OCI-LY7 (cell line): ENCODE results near the gene MARCHF2. TPM values are rescaled to one million over a fixed set of nuclear protein-coding genes. Genes with fewer than 3 reads are reported as not detected.

Experiments
- BruUV-seq: library from RNA; stranded (reverse); fragments of 400-500 nt; replicated peaks from 2 replicates; lab custom pipeline; 2021; lab: Mats Ljungman, UMichigan
- CTCF ChIA-PET: fragments of 300-600 bp; sonication (Branson Sonifier 250); formaldehyde crosslinking; loops from one replicate; lab custom pipeline; 2022; ENCODE audit warnings: antibody characterized with exemption; ENCODE audit not compliant: unreplicated experiment; lab: Charles Lee
- POLR2A ChIA-PET: fragments of 300-600 bp; sonication (Branson Sonifier 250); formaldehyde crosslinking; loops from one replicate; lab custom pipeline; 2022; ENCODE audit warnings: antibody characterized with exemption; lab: Charles Lee
- DNase-seq: peaks from one replicate; pipeline ENCODE4 v3.0.0-alpha.2; 2015; ENCODE audit warnings: low spot score
- H2AFZ ChIP-seq: fragments of 200-600 bp; sonication (generic), shearing (Covaris generic); 2 replicates; pipeline ENCODE4 v1.6.1; 2014; ENCODE audit warnings: mild to moderate bottlenecking, antibody characterized with exemption, low read length, moderate library complexity
- H3K27ac ChIP-seq: fragments of 200-600 bp; sonication (generic); 2 replicates; pipeline ENCODE4 v1.5.1; 2014; ENCODE audit warnings: mixed run types, low read depth, mild to moderate bottlenecking, moderate library complexity, low read length, inconsistent platforms; ENCODE audit not compliant: poor library complexity, severe bottlenecking
- H3K36me3 ChIP-seq: fragments of 200-600 bp; sonication (generic); 2 replicates; pipeline ENCODE4 v1.6.1; 2014; ENCODE audit warnings: mild to moderate bottlenecking, antibody characterized with exemption, low read length, moderate library complexity, mixed read lengths; ENCODE audit not compliant: insufficient read depth
- H3K4me1 ChIP-seq: fragments of 200-600 bp; sonication (generic); 2 replicates; pipeline ENCODE4 v1.5.1; 2014; ENCODE audit warnings: mild to moderate bottlenecking, low read length; ENCODE audit not compliant: insufficient read depth, poor library complexity, severe bottlenecking
- H3K4me2 ChIP-seq: fragments of 200-600 bp; sonication (generic); 2 replicates; pipeline ENCODE4 v1.6.1; 2014; ENCODE audit warnings: mild to moderate bottlenecking, low read length
- H3K4me3 ChIP-seq: fragments of 200-600 bp; sonication (generic); 2 replicates; pipeline ENCODE4 v1.5.1; 2014; ENCODE audit warnings: mild to moderate bottlenecking, low read depth, low read length; ENCODE audit not compliant: poor library complexity, severe bottlenecking
- H3K79me2 ChIP-seq: fragments of 200-600 bp; sonication (generic); 2 replicates; pipeline ENCODE4 v1.6.1; 2016; ENCODE audit warnings: low read depth, mild to moderate bottlenecking, low read length, moderate library complexity, mixed read lengths; ENCODE audit not compliant: insufficient read depth
- H3K9me2 ChIP-seq: fragments of 200-600 bp; sonication (generic); 2 replicates; pipeline ENCODE4 v1.6.1; 2016; ENCODE audit warnings: mild to moderate bottlenecking, low read length, mixed read lengths; ENCODE audit not compliant: insufficient read depth
- H3K9me3 ChIP-seq: fragments of 200-600 bp; sonication (generic); 2 replicates; pipeline ENCODE4 v1.6.1; 2014; ENCODE audit warnings: mild to moderate bottlenecking, mixed run types, low read length, mixed read lengths
- H4K20me1 ChIP-seq: fragments of 200-600 bp; sonication (generic); 2 replicates; pipeline ENCODE4 v1.6.1; 2014; ENCODE audit warnings: mild to moderate bottlenecking, antibody characterized with exemption, low read length, moderate library complexity, mixed read lengths; ENCODE audit not compliant: insufficient read depth
- CTCF ChIP-seq: fragments of 200-600 bp; sonication (generic); conservative IDR thresholded peaks from 2 replicates; pipeline ENCODE4 v1.5.1; 2014; ENCODE audit warnings: mild to moderate bottlenecking, antibody characterized with exemption, low read length, moderate library complexity, mixed read lengths
- EZH2phosphoT487 ChIP-seq: fragments of 200-600 bp; sonication (generic); IDR thresholded peaks from 2 replicates; pipeline ENCODE4 v1.6.1; 2018; ENCODE audit warnings: low read depth, borderline replicate concordance, mild to moderate bottlenecking, mixed run types, antibody characterized with exemption, low read length, moderate library complexity, mixed read lengths
- intact Hi-C: fragments of 100-400 bp; cut with micrococcal nuclease; formaldehyde crosslinking; loops from one replicate; pipeline ENCODE4 v1.10.0; 2022; ENCODE audit not compliant: unreplicated experiment
- total RNA-seq, 2 experiments: library from RNA; depleted of rRNA in 1 of 2; stranded (reverse); fragments of >200 nt in 1 of 2; shearing (Covaris generic) in 1 of 2; gene quantifications; 2 replicates each; pipeline ENCODE4 v1.2.3, GENCODE V29; 2014 to 2022

The MARCHF2 gene
- total RNA-seq, 2 experiments from 2014 or later = 12.4 to 14.1 TPM

DNA sequence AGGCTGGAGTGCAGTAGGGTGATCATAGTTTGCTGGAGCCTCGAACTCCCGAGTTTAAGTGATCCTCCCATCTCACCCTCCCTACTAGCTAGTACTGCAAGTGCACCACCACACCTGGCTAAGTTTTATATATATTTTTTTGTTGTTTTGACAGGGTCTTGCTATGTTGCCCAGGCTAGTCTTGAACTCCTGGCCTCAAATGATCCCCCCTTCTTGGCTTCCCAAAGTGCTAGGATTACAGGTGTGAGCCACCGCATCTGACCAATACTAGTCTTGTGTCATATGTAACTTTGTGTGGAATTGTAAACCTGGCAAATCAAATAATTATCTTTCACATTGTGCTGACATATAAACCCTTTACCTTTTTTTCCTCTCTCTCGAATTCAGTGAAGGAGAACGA lies 41.9 kb downstream of the MARCHF2 start:
- no TSS peak for BruUV-seq
- peaks cover 52% of the 10 kb centered on the region for H3K4me1 ChIP-seq

DNA sequence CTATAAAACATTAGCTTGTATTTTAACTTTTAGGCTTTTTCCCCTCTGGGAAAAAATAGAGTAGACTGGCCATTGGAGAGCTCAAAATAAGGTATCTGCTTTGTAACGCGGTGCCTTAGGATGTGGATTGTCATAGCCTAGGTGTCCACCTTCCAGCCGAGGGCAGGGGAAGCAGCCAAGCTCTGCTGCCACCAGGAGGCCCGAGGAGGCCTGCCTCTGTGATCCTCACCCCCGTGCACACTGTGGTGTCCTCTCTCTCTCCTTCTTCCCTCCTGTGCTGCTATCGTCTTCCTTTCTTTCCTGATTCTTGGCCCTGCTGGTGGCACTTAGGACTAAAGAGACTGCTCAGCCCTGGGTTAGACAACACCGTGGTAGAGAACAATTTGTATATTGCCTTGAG lies 43.0 kb downstream of the MARCHF2 start:
- Histone ChIP-seq H3K9me2 (no peaks in the 10 kb centered on the region), H2AFZ (no peak overlapping the region), H3K4me1 (peaks cover 55% of the 10 kb centered on the region), H3K36me3 (peaks cover 100% of the 10 kb centered on the region), H3K4me3 (no peak overlapping the region), H4K20me1 (peaks cover 86% of the 10 kb centered on the region), H3K9me3 (no peaks in the 10 kb centered on the region), H3K27ac (no peak overlapping the region), H3K79me2 (peaks cover 100% of the 10 kb centered on the region), H3K4me2 (no peak overlapping the region)
- BruUV-seq = no TSS peak
- no peak for DNase-seq
- ChIA-PET CTCF (no interaction called here), POLR2A (interaction anchor here (0.5 to 0.7 kb wide), 3 partner anchors 536 to 1121 kb away, joined by 3 to 4 read pairs (median 4); no protein-coding TSS in a partner anchor)
- TF ChIP-seq CTCF = peak; percentile 15; the same call in 1 of the 2 replicates
- TF ChIP-seq EZH2phosphoT487 = no peak
- intact Hi-C loops = no loop called here

More for the DNA sequence above, 41.9 kb downstream of the MARCHF2 start:
- Histone ChIP-seq H3K36me3 (peaks cover 95% of the 10 kb centered on the region), H3K4me3 (no peak overlapping the region), H3K9me3 (no peaks in the 10 kb centered on the region), H3K4me2 (no peak overlapping the region), H2AFZ (no peak overlapping the region), H4K20me1 (peaks cover 80% of the 10 kb centered on the region), H3K27ac (no peak overlapping the region), H3K79me2 (peaks cover 100% of the 10 kb centered on the region), H3K9me2 (no peaks in the 10 kb centered on the region)
- TF ChIP-seq EZH2phosphoT487 (no peak), CTCF (no peak)
- ChIA-PET CTCF (no interaction called here), POLR2A (interaction anchor here (0.6 kb wide), 2 partner anchors 42 to 244 kb away, joined by 3 to 4 read pairs; no protein-coding TSS in a partner anchor)
- no peak for DNase-seq
- intact Hi-C loops = no loop called here

- Histone ChIP-seq H3K79me2 (peaks cover 100% of the 10 kb centered on the region), H3K9me3 (no peaks in the 10 kb centered on the region), H4K20me1 (peaks cover 82% of the 10 kb centered on the region), H3K9me2 (no peaks in the 10 kb centered on the region), H3K4me1 (peaks cover 44% of the 10 kb centered on the region), H3K36me3 (peaks cover 100% of the 10 kb centered on the region), H2AFZ (no peak overlapping the region), H3K4me3 (no peak overlapping the region), H3K4me2 (no peak overlapping the region), H3K27ac (no peak overlapping the region)
- POLR2A ChIA-PET = no interaction called here
- no TSS peak for BruUV-seq
- CTCF ChIA-PET = no interaction called here
- no peak for DNase-seq
- no peak for TF ChIP-seq EZH2phosphoT487
- no peak for TF ChIP-seq CTCF
- intact Hi-C loops = no loop called here
Measured at GRCh38 chr19:8457209-8457608, 44.1 kb downstream of the MARCHF2 start.
